Osteoblast (primary cell): Measurements from ENCODE around the gene SH3D19. TPM values are rescaled to one million over a fixed set of nuclear protein-coding genes. Genes with fewer than 3 reads are reported as not detected.

Experiments used
- DNase-seq: peaks from one replicate; pipeline ENCODE4 v3.0.0; 2011; ENCODE audit warnings: low spot score, mixed read lengths; ENCODE audit not compliant: insufficient read length; ENCODE audit errors: missing footprints
- H2AFZ ChIP-seq: 2 replicates; pipeline ENCODE4 v1.6.0; 2011; ENCODE audit warnings: mild to moderate bottlenecking, low read length
- H3K27ac ChIP-seq: 2 replicates; pipeline ENCODE4 v1.5.1; 2011; ENCODE audit warnings: mild to moderate bottlenecking, low read depth, low read length, moderate library complexity
- H3K27me3 ChIP-seq: 2 replicates; pipeline ENCODE4 v1.6.0; 2012; ENCODE audit warnings: mild to moderate bottlenecking, control low read depth, inconsistent platforms, low read length, moderate library complexity; ENCODE audit not compliant: insufficient read depth
- H3K36me3 ChIP-seq: 2 replicates; pipeline ENCODE4 v1.5.1; 2011; ENCODE audit warnings: mild to moderate bottlenecking, low read length, control low read depth, moderate library complexity; ENCODE audit not compliant: insufficient read depth
- H3K4me1 ChIP-seq: 2 replicates; pipeline ENCODE4 v1.5.1; 2011; ENCODE audit warnings: mild to moderate bottlenecking, low read length, control low read depth, moderate library complexity; ENCODE audit not compliant: insufficient read depth
- H3K4me2 ChIP-seq: 2 replicates; pipeline ENCODE4 v1.6.0; 2011; ENCODE audit warnings: mild to moderate bottlenecking, low read length; ENCODE audit not compliant: insufficient read depth
- H3K4me3 ChIP-seq: fragments of 200-600 bp; sonication (generic); 3 replicates; pipeline ENCODE4 v1.5.1; 2012; ENCODE audit warnings: mild to moderate bottlenecking, low read length, inconsistent platforms; ENCODE audit not compliant: insufficient read depth
- H3K79me2 ChIP-seq: 2 replicates; pipeline ENCODE4 v1.6.0; 2012; ENCODE audit warnings: mild to moderate bottlenecking, low read length, control low read depth, inconsistent platforms; ENCODE audit not compliant: insufficient read depth
- H3K9me3 ChIP-seq: 2 replicates; pipeline ENCODE4 v1.5.1; 2011; ENCODE audit warnings: low read depth, low read length, control low read depth
- H4K20me1 ChIP-seq: 2 replicates; pipeline ENCODE4 v1.6.0; 2012; ENCODE audit warnings: mild to moderate bottlenecking, low read length, control low read depth; ENCODE audit not compliant: insufficient read depth
- total RNA-seq: library from RNA; depleted of rRNA; stranded (reverse); fragments of >200 nt; gene quantifications from 2 replicates; pipeline ENCODE4 v1.2.3, GENCODE V29; 2012
- TF ChIP-seq, protein P1 (sequence below): IDR thresholded peaks from 2 replicates; pipeline ENCODE4 v1.5.1; 2011; ENCODE audit warnings: mild to moderate bottlenecking, low read depth, low read length, moderate library complexity; ENCODE audit errors: extremely low read depth

Gene SH3D19
- total RNA-seq, 1 donor = 74.9 TPM

DNA sequence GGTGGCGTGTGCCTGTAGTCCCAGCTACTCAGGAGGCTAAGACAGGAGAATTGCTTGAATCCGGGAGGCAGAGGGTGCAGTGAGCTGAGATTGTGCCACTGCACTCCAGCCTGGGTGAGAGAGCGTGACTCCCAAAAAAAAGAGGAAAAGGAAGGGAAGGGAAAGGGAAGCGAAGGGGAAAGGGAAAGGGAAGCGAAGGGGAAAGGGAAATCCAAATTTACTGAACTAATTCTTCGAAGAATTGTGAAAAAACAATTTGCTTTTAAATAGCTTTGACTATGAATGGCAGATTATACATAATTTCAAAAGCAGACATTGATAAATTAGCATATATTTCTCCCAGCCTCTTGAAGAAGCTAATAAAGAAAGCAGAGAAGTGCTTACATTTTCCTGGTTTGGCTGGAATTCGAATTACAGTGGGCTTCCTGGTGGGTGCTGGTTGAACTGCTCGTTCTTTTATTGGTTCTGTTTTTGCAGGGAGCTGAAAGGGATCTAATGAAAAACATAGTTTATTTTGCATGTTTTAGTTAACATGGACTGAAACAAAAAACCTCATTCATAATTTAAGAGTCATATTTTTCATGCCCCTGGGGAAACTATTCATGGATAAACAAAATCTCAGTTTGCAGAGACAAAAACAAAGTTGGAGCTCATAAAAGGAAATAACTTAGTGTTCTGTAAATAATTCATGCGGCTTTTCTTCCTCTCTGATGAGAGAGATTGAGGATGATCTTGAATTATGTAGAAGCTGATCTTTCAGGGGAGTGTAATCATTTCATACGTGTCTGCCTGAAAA, 160.0 kb downstream of the SH3D19 start:
- DNase-seq = no peak
- H3K4me1 ChIP-seq = peaks cover 27% of the 10 kb centered on the region
- no peak overlapping the region for H3K4me3 ChIP-seq
- H3K36me3 ChIP-seq = no peaks in the 10 kb centered on the region
- TF ChIP-seq, protein P1, sequence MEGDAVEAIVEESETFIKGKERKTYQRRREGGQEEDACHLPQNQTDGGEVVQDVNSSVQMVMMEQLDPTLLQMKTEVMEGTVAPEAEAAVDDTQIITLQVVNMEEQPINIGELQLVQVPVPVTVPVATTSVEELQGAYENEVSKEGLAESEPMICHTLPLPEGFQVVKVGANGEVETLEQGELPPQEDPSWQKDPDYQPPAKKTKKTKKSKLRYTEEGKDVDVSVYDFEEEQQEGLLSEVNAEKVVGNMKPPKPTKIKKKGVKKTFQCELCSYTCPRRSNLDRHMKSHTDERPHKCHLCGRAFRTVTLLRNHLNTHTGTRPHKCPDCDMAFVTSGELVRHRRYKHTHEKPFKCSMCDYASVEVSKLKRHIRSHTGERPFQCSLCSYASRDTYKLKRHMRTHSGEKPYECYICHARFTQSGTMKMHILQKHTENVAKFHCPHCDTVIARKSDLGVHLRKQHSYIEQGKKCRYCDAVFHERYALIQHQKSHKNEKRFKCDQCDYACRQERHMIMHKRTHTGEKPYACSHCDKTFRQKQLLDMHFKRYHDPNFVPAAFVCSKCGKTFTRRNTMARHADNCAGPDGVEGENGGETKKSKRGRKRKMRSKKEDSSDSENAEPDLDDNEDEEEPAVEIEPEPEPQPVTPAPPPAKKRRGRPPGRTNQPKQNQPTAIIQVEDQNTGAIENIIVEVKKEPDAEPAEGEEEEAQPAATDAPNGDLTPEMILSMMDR = no peak
- H3K9me3 ChIP-seq = no peaks in the 10 kb centered on the region
- H3K27me3 ChIP-seq = no peaks in the 10 kb centered on the region
- peak overlapping the region; percentile 41 for H3K4me2 ChIP-seq
- H4K20me1 ChIP-seq = no peaks in the 10 kb centered on the region
- H3K27ac ChIP-seq = peak overlapping the region; percentile 49
- no peaks in the 10 kb centered on the region for H3K79me2 ChIP-seq
- H2AFZ ChIP-seq = peak overlapping the region; percentile 49

GRCh38 chr4:151163855-151164254, 161.6 kb downstream of the SH3D19 start:
- no peak overlapping the region for H3K27ac ChIP-seq
- H3K27me3 ChIP-seq = no peaks in the 10 kb centered on the region
- H4K20me1 ChIP-seq = no peaks in the 10 kb centered on the region
- H3K4me1 ChIP-seq = peaks cover 16% of the 10 kb centered on the region
- DNase-seq = peak; percentile 8
- H3K79me2 ChIP-seq = no peaks in the 10 kb centered on the region
- no peak overlapping the region for H2AFZ ChIP-seq
- H3K9me3 ChIP-seq = no peaks in the 10 kb centered on the region
- H3K4me2 ChIP-seq = no peak overlapping the region
- H3K36me3 ChIP-seq = no peaks in the 10 kb centered on the region
- no peak overlapping the region for H3K4me3 ChIP-seq
- TF ChIP-seq, protein P1 = no peak

DNA sequence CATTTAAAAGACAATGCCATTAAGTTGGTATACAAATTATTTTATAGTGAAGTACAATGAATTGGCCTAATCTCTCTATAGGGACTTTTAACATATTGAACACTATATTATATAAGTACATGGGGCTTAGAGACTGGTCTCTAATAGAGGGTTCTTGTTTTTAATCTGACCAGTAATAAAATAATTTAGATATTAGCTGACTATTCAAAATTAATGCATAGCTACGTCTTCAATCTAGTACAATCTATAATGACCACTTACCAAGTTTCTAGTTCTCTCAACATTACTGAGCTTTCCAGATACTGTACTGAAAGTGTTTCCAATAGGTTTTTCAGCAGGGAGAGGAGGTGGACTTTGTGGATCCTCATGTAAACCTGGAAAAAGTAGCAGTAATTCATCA, 166.4 kb downstream of the SH3D19 start:
- no peak overlapping the region for H2AFZ ChIP-seq
- no peaks in the 10 kb centered on the region for H3K9me3 ChIP-seq
- no peak overlapping the region for H3K4me3 ChIP-seq
- H3K36me3 ChIP-seq = no peaks in the 10 kb centered on the region
- no peak for DNase-seq
- no peaks in the 10 kb centered on the region for H3K4me1 ChIP-seq
- no peaks in the 10 kb centered on the region for H3K79me2 ChIP-seq
- no peak overlapping the region for H3K27ac ChIP-seq
- H3K27me3 ChIP-seq = no peaks in the 10 kb centered on the region
- H3K4me2 ChIP-seq = no peak overlapping the region
- no peaks in the 10 kb centered on the region for H4K20me1 ChIP-seq
- TF ChIP-seq, protein P1 = no peak

- Histone ChIP-seq H3K4me1 (no peaks in the 10 kb centered on the region), H3K27ac (no peak overlapping the region), H3K9me3 (no peaks in the 10 kb centered on the region), H3K79me2 (no peaks in the 10 kb centered on the region), H3K27me3 (no peaks in the 10 kb centered on the region), H2AFZ (no peak overlapping the region), H4K20me1 (no peaks in the 10 kb centered on the region), H3K4me2 (no peak overlapping the region), H3K4me3 (no peak overlapping the region), H3K36me3 (no peaks in the 10 kb centered on the region)
- TF ChIP-seq, protein P1 = no peak
- DNase-seq = no peak
Measured at GRCh38 chr4:151157543-151157942, 167.9 kb downstream of the SH3D19 start.
